Mesothelial cell of epicardium (in vitro differentiated cells): Measurements from ENCODE around the gene ITPR2. TPM values are rescaled to one million over a fixed set of nuclear protein-coding genes. Genes with fewer than 3 reads are reported as not detected.
"Not testable (repeated sequence)": the region's sequence is repeated elsewhere in the genome, so short reads cannot be mapped to it uniquely, and the experiment has no call there.

Experiments
- DNase-seq, 2 experiments: peaks; one replicate each; pipeline ENCODE4 v3.0.0; 2021; ENCODE audit warnings: low spot score in 2 of 2; ENCODE audit not compliant: unreplicated experiment in 2 of 2
- H3K27ac Mint-ChIP-seq: 2 replicates; pipeline ENCODE4 v1.8.0; 2021; ENCODE audit warnings: mixed read lengths
- H3K27me3 Mint-ChIP-seq: 2 replicates; pipeline ENCODE4 v1.8.0; 2021; ENCODE audit warnings: low read depth, mixed read lengths
- H3K36me3 Mint-ChIP-seq: 2 replicates; pipeline ENCODE4 v1.8.0; 2021; ENCODE audit warnings: mixed read lengths
- H3K4me1 Mint-ChIP-seq: 2 replicates; pipeline ENCODE4 v1.8.0; 2021; ENCODE audit warnings: mixed read lengths
- H3K4me3 Mint-ChIP-seq: 2 replicates; pipeline ENCODE4 v1.8.0; 2021; ENCODE audit warnings: mild to moderate bottlenecking, moderate library complexity, mixed read lengths
- H3K9me3 Mint-ChIP-seq: 2 replicates; pipeline ENCODE4 v1.8.0; 2021; ENCODE audit warnings: mixed read lengths
- total RNA-seq: library from RNA; stranded (reverse); gene quantifications from 3 replicates; pipeline ENCODE4 v1.2.1, GENCODE V29; 2021
- TF ChIP-seq, protein P1 (sequence below): fragments of 200-600 bp; sonication (generic); IDR thresholded peaks from one replicate; pipeline ENCODE4 v1.5.0; 2021; ENCODE audit warnings: antibody characterized with exemption; ENCODE audit not compliant: unreplicated experiment

The ITPR2 gene
- total RNA-seq, 1 donor from 2014 or later = 62.3 TPM

DNA sequence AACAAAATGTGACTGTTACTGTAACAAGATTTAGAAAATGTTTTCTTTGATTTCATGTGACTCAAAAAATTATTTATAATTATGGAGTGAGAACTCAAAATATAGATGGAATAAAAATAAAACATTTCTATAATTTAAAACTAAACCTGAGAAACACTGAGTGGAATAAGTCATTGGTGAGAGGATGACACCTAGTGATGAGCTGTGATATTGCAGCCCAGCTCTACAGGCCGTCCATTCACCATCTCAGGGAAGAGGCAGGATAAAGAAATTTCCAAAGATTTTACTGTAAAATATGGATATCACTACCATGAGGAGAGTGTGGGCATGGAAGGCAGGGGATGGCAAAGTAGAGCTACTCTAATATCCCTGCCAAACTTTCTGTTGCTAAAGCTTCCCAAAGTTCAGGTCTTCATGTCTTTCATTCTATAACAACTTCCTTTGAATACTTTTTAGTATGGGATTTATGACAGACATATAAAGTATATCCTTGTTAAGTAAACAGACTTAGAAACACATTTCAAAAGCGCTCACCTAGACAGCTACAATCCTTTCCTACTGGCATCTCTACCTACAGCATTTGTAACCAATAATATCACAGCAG, 308.0 kb downstream of the ITPR2 start:
- peaks cover 20% of the 10 kb centered on the region for H3K9me3 Mint-ChIP-seq
- TF ChIP-seq, protein P1, sequence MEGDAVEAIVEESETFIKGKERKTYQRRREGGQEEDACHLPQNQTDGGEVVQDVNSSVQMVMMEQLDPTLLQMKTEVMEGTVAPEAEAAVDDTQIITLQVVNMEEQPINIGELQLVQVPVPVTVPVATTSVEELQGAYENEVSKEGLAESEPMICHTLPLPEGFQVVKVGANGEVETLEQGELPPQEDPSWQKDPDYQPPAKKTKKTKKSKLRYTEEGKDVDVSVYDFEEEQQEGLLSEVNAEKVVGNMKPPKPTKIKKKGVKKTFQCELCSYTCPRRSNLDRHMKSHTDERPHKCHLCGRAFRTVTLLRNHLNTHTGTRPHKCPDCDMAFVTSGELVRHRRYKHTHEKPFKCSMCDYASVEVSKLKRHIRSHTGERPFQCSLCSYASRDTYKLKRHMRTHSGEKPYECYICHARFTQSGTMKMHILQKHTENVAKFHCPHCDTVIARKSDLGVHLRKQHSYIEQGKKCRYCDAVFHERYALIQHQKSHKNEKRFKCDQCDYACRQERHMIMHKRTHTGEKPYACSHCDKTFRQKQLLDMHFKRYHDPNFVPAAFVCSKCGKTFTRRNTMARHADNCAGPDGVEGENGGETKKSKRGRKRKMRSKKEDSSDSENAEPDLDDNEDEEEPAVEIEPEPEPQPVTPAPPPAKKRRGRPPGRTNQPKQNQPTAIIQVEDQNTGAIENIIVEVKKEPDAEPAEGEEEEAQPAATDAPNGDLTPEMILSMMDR = peak; percentile 22
- H3K4me1 Mint-ChIP-seq = peaks cover 7% of the 10 kb centered on the region
- no peak overlapping the region for H3K27ac Mint-ChIP-seq
- no peak overlapping the region for H3K4me3 Mint-ChIP-seq
- H3K36me3 Mint-ChIP-seq = peaks cover 28% of the 10 kb centered on the region
- no peaks in the 10 kb centered on the region for H3K27me3 Mint-ChIP-seq
- no peak for DNase-seq

DNA sequence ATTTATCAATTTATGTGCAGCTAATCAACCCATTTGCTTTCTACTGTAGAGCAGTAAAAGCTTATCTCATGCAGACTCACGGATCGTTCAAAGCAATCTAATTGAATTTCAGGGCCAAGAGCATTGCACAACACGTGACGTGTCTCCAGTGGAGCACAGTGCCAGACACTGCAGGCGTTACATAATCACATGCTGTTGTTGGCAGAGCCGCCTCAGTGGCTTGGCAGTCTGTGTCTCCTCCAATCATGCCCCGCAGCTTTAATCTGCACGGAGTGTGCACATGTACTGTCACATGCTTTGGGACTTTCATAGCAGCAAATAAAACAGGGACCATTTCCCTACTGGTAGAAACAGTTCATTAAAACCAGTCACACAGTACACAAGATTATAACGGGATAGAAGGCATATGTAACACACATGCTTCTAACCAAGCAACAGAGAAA, 309.3 kb downstream of the ITPR2 start:
- no peak for DNase-seq
- H3K9me3 Mint-ChIP-seq = peaks cover 25% of the 10 kb centered on the region
- peak overlapping the region; percentile 13 for H3K27ac Mint-ChIP-seq
- no peak overlapping the region for H3K4me3 Mint-ChIP-seq
- TF ChIP-seq, protein P1 = no peak
- H3K36me3 Mint-ChIP-seq = peaks cover 29% of the 10 kb centered on the region
- H3K27me3 Mint-ChIP-seq = no peaks in the 10 kb centered on the region
- peaks cover 7% of the 10 kb centered on the region for H3K4me1 Mint-ChIP-seq

DNA sequence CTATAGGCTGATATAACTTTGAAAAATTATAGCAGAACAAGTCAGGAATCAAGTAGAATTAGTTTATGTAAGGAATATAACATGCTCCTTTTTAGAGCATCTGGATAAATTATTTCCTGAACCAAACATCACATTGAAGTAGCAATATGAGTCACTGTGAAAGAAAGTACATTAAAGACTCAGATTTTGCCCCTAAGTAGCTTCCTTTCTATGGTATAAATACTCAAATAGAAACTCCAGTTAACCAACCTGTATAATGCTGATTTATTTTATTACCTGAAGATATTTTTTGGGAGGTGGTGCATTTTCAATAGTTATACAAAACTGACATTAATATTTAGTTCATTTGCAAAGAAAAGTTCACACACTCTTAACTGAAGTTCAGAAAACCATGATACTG, 312.1 kb downstream of the ITPR2 start:
- Mint-ChIP-seq H3K4me1 (peaks cover 7% of the 10 kb centered on the region), H3K36me3 (peaks cover 27% of the 10 kb centered on the region), H3K27ac (no peak overlapping the region), H3K27me3 (no peaks in the 10 kb centered on the region), H3K4me3 (no peak overlapping the region), H3K9me3 (peaks cover 19% of the 10 kb centered on the region)
- TF ChIP-seq, protein P1 = no peak
- no peak for DNase-seq

DNA sequence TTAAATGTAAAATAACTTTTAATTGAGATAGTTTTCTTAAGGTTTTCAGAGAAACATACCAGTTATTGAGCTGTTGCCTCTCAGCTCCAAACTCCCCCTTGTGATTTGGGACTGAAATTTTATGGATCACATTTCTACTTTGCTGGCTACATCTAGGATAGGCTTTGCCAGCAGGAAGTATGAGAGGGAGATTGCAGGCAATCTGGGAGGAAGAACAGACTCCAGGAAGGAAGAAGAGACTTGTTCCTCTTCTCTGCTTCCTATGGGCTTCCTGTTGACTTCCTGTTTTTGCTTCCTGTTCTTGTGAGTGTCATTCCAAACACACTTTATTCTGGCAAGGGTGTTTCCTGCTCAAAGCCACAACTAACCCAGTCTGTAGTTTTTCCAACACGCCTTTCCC, 312.9 kb downstream of the ITPR2 start:
- Mint-ChIP-seq H3K4me1 (peaks cover 7% of the 10 kb centered on the region), H3K27ac (no peak overlapping the region), H3K27me3 (no peaks in the 10 kb centered on the region), H3K36me3 (peaks cover 19% of the 10 kb centered on the region), H3K9me3 (peaks cover 11% of the 10 kb centered on the region), H3K4me3 (no peak overlapping the region)
- DNase-seq = no peak
- TF ChIP-seq, protein P1 = no peak

DNA sequence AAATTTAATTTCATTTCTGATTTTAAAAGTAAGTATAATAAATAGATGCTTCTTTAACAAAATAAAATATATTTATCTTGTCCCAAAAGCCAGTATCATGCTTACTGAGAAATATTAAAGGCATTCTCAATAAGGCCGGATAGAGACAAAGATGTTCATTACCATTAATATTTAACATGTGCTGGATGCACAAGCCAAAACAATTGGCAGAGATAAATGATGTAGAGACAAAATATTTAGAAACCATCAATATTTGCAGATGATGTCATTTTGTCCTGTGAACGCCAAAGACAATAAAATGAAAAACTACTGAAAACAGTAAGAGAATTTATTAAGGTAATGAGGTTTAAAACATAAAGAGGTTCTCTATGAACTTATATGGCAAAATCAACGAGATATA, 313.5 kb downstream of the ITPR2 start:
- H3K9me3 Mint-ChIP-seq = peaks cover 10% of the 10 kb centered on the region
- no peak overlapping the region for H3K27ac Mint-ChIP-seq
- H3K4me3 Mint-ChIP-seq = no peak overlapping the region

DNA sequence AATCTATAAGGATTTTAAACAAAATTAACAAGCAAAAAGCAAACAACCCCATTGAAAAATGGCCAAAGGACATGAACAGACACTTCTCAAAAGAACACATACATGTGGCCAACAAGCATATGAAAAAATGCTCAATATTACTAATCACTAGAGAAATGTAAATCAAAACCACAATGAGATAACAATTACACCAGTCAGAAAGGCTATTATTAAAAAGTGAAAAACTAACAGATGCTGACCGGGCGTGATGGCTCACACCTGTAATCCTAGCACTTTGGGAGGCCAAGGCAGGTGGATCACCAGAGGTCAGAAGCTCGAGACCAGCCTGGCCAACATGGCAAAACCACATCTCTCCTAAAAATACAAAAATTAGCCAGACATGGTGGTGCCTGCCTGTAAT, 315.7 kb downstream of the ITPR2 start:
- not testable (repeated sequence) for H3K4me1 Mint-ChIP-seq, H3K4me3 Mint-ChIP-seq, H3K9me3 Mint-ChIP-seq, H3K27me3 Mint-ChIP-seq, DNase-seq, H3K27ac Mint-ChIP-seq
- peaks cover 19% of the 10 kb centered on the region for H3K36me3 Mint-ChIP-seq

More for the DNA sequence above, 313.5 kb downstream of the ITPR2 start:
- peaks cover 7% of the 10 kb centered on the region for H3K4me1 Mint-ChIP-seq
- no peaks in the 10 kb centered on the region for H3K27me3 Mint-ChIP-seq
- no peak for DNase-seq
- TF ChIP-seq, protein P1 = no peak
- peaks cover 19% of the 10 kb centered on the region for H3K36me3 Mint-ChIP-seq
